Activated CD4-positive, alpha-beta T cell treated with anti-CD3 and anti-CD28 coated beads, Interleukin-2, Interleukin-4, amounts not matched to agents 100 ng/mL and 50 ng/mL, durations not matched to agents 16 hours and 8 hours (primary cell): ENCODE data around the gene ORC3.
A peak's percentile ranks its signal among the peaks of the same experiment; 100 is the strongest.
"Not testable (repeated sequence)": the region's sequence is repeated elsewhere in the genome, so short reads cannot be mapped to it uniquely, and the experiment has no call there.

Experiments
- DNase-seq: peaks from one replicate; pipeline ENCODE4 v3.0.0-alpha.2; 2020; ENCODE audit warnings: low spot score

The ORC3 gene

DNA sequence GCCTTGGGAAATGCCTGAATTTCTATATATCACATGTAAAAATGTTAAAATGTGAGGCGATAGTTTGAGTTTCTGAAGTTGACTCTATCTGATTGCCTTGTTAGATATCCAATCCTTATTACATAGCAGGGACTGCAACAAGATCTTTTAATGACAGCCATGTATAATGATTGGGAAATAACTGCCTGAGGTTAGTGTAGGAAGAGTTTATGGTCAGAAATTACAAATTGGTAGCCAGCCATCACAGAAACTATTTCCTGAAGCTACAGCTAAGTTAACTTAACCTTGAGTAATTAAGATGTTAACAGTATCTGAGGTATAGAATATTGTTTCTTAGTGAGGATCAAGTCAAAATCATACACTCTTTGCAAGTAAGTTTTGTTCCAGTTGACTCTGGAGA, 71.1 kb downstream of the ORC3 start:
- no peak for DNase-seq

DNA sequence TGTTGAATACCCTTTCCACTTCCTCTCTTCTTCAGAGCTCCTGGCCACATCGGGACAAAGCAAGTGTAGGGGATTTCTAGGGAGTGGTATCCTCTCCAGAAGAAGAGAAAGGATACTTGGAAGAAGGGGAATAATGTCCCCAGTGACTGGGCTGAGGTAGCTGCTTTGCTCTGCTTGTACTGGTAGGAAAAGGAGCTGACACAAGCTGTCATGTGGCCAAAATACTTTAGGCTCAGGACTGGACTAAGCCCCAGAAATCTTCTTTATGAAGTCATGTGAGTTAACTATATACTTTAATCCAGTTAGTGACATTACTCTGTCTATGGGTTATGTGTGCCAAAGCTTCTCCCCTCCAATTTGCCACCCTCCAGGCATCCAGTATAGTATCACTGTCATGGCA, 71.6 kb downstream of the ORC3 start:
- DNase-seq, result no peak

DNA sequence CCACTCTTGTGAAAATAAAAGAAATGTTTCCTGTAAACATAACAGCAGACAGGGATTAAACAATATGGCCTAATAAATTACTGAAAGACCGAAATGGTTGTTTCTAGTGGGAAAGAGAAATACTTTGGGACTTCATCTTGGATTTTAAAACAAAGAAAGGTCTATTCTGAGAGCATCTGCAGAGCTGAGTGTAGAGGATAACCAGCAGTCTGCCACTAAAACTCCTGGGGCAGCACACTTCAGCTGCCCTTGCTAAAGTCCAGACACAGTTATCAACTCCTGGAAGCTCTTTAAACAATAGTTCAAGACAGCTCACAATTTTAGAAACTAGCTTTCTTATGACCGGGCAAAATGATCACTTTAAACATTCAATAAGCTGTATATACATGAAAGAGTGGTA, 73.5 kb downstream of the ORC3 start:
- no peak for DNase-seq

DNA sequence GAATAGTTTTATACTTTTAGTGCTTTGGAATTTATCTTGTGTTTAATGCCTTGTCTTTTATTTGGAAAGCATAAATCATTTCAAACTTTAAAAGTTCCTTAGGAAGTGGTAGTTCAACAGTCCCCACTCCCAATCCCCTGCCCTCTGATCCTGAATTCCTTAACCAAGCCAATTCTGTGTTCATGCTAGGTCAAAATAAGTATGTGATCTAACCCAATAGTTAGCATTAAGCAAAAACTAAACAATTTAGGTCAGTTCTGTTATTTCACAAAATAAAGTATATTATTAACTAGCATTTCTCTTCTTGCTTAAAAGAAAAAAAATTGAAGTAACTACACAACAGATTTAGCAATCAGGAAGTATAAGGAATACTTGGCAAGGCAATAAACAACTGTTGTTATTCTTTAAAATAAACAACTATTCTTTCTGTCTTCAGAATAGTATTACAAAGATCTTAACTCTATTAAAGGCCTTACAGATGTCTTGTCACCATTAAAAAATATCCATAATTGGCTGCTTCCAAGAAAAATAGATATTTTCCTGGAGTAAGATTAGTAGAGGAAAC, 75.1 kb downstream of the ORC3 start:
- DNase-seq, result no peak

DNA sequence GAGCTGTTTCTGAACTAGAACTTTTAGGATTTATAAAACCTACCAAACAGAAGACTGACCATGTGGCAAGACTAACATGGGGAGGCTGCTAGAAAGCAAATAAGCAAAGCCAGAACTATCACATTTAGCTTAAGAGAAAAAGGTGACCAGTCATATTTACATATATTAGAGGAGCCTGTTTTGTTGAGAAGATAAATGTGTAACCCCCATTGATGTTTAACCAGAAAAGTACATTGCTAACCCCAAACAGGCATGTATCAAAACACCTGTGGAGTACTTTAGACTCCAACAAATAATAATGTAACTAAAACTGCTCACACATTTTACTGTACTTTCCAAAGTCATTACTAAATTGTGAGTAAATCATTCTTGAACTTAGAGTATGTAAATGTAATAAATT, 77.1 kb downstream of the ORC3 start:
- no peak for DNase-seq

DNA sequence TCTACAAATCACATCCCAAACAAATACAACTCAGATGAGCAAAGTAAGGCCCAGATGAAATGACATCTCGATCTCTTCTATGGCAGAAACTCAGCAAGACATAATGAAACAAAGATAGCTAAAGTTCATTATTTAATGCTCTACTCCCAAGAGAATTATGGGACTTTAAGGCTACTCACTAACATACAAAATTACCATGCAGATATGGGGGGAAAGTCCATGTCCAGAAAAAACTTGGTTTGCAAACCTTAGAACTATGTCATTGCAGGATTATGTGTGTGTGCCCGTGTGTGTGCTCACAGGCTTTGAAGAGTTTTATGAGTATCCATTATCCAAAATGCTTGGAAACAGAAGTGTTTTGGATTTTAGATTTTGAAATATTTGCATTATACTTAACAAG, 78.1 kb downstream of the ORC3 start:
- DNase-seq, result no peak

DNA sequence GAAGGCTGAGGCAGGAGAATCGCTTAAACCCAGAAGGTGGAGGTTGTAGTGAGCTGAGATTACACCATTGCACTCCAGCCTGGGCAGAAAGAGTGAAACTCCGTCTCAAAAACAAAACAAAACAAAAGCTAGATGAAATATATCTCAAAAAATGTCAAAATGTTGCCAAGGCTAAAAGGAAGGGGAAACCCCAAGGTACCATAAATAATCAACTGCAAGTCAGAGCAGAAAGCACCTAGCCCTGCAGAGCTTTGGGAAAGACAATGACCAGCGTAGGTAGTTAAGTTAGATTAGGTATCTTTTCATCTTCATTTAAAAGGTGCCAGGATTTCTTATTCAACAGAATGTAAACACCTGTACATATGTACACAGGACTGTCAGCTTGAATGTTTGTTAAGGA, 79.1 kb downstream of the ORC3 start:
- DNase-seq, result no peak

DNA sequence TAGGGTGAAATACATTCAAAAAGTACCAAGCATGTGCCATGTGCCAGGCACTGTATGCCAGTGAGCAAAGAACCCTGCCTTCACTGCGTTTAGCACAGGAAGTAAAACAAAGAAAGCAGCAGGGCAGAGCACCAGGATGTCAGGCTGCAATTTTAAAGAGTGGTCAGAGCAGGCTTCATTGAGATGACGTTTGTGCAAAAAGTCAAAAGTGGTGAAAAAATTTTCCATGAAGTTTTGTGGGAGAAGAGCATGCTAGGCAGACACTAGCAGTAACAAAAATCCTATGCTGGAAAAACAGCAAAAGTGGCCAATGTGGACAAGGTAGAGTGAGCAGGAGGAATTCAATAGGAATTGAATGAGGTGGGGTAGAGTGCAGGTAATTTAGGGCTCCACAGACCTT, 80.8 kb downstream of the ORC3 start:
- no peak for DNase-seq

DNA sequence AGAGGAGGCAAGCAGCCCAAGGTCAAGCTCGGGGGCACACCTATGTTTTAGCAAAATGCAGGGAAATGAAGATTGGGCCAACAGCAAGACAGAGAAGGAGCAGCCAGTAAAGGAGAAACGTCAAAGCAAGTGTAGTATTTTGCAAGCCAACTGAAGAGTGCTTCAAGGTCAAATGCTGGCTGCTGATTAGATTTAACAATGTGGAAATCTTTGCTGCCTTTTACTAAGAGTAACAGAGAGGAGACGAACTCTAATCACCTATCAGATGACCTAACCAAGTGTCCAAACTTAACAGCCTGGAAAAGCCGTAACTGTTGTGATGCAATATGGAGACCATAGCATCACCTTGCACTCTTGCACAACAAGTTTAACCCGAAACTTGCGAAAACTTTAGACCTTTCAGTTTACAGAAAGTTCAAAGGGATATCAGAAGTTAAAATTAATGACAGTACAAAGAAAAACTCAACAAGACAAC, 81.7 kb downstream of the ORC3 start:
- DNase-seq, result no peak

DNA sequence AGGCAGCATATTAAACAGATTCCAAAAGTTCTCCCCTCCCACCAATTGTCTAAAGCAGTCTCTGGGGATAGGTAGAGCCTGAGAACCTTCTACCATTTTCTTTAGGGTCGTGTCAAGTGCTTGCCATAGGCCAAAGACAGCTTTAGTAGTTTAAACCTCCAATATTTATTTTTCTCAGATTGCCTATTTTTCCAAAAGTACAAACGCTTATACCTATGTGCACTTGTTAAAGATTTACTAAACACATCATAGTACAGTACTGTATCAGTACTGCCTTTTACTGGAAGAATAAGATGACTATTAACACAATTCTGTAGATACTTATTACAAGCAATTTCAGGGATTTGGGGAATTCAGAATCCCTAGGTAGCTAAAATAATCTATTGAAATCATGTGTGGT, 82.7 kb downstream of the ORC3 start:
- no peak for DNase-seq

DNA sequence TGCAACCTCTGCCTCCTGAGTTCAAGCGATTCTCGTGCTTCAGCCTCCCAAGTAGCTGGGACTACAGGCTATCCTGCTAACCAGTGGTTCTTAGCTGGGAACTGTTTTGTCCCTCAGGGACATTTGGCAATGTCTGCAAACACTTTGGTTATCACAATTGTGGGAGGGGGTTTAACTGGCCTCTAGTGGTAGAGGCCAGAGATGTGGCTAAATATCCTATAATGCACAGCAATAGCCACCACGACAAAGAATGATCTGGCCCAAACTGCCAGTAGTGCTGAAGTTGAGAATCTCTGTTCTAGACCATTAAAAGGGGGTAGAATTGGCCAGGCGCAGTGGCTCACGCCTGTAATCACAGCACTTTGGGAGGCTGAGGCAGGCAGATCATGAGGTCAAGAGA, 83.3 kb downstream of the ORC3 start:
- no peak for DNase-seq

DNA sequence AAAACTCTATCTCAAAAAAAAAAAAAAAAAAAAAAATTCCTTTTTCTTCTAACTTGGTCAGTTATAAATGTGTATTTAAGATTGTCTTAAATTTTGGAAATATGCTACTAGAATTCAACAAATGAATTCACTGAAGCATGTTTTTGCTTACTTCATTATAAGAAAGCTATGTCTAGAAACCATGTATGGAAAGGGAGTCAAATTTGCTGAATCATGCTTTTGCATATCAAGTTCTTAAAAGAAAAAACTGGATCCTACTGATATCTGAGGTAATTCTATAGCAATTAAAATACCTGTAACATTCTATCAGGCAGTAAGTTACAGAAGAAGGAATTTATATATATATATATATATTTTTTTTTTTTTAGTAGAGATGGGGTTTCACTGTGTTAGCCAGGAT, 84.4 kb downstream of the ORC3 start:
- DNase-seq, result no peak

DNA sequence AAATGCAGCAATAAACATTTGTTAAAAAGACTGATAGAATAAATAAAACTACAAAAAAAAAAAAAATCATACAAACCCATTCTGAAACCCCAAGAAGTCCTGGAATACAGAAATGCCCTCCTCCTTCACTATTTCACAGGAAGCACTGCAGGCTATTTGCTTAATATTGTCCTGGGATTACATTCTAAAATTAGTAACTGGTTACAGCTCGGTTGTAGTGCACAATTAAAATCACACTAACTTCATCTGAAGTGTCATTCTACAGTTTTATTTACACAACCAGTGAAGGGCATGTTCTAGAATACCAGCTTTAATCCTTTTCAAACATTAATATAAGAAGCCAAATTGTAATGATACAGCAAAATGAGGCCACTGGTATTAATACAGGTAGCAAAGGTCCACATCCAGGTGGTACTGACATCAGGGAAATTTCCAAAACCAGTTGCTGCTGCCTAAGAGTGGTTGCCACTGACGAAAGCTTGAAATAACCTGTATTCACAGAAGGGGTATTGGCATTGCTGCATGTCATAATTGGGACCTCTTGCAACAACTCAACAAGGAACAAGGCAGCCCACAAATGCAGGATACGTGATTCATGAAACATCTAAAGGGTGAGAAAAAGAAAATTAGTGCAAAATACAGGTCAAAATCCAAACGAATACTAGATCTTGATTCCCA, 85.2 kb downstream of the ORC3 start:
- no peak for DNase-seq

DNA sequence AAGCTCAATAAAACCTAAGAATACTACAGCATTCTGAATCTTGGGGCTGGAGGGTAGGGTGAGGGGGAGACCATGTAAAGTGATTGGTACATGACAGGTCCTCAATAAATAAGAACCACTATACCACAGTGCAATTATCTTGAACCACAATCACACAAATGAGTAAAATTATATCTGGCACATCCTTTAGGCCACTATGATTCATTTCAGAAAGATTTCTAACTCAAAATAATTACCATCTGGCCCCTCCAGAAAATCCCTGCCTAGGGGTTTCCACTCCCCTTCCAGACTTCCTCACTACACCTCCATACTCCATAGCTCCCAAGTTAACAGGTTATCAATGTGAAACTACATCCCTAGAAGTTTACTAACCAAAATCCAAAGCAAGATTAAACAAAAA, 92.4 kb downstream of the ORC3 start:
- DNase-seq, result peak; percentile 56

DNA sequence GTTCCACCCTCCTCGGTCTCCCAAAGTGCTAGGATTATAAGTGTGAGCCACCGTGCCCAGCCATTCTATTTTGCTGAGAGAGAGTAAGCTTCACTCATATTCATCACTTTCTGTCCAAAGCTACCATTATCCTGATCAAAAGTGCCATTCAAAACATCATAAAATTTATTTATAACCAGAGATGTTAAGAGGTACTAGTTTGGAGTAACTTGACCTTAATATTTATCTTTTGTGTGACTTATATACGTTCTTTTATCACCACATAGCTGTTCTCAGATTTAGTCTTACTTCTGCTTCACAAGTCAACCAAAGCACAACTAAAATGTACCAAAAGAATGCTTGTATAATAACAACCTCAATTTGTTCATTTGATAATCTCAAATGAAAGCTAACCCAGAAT, 94.0 kb downstream of the ORC3 start:
- no peak for DNase-seq

DNA sequence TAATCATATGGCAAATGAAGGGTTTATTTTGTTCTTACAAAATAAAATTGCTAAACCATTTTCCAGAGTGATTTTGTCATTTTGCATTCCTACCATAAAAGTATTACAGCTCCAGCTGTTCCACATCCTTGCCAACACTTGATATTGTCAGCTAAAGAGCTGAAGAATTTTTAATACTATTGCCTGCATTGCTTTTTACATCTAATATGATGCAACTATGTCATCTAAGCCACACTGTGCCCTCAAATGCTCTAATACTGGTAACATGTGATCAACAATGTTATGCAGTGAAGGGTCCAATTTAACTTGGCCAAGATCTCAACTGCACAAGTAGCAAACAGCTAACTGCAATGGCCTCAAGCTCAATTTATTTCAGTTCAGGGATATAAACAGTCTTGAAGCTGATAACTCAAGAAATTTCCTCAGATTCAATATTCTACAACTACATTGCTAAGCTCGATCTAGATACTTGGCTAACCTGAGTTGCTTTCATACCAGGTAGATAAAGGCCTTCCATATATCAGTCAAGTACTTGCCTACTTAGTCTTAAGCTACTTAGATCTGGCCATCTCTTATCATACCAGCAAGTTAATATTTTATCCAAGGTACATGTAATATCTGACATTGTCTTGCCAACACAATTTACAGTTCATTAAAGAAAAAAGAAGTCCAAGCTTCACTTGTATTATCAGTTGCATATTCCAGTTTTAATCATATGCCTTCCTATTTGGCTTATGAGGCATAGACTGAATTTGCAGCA, 95.1 kb downstream of the ORC3 start:
- no peak for DNase-seq

DNA sequence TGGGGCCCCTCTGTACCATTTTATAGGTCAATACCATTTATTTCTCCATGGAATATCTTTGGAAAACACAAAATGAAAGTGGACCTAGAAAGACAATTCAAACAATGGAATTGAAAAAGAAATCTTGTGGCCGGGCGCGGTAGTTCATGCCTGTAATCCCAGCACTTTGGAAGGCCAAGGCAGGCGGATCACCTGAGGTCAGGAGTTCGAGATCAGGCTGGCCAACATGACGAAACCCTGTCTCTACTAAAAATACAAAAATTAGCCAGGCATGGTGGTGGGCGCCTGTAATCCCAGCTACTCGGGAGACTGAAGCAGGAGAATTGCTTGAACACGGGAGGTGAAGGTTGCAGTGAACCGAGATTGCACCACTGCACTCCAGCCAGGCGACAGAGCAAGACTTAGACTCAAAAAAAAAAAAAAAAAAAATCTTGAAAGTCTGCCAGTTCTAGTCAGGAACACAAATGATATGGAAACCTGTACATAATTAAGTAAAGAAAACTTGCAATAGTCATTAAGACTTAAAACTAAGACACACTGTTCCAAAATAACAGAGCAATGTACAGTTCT, 96.8 kb downstream of the ORC3 start:
- not testable (repeated sequence) for DNase-seq

DNA sequence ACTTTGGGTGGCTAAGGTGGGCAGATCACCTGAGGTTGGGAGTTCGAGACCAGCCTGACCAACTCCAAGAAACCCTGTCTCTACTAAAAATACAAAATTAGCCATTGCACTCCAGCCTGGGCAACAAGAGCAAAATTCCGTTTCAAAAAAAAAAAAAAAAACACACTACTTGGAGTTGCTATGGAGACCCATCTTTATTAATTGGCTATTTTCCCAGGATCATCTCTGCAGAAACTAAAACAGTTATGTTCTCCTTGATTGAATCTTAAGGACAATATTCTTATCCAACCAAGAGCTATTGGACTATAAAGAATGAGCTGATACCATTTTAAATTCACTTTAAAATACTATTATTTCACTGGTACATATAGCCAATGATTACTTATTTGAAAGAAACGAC, 97.4 kb downstream of the ORC3 start:
- DNase-seq, result no peak

DNA sequence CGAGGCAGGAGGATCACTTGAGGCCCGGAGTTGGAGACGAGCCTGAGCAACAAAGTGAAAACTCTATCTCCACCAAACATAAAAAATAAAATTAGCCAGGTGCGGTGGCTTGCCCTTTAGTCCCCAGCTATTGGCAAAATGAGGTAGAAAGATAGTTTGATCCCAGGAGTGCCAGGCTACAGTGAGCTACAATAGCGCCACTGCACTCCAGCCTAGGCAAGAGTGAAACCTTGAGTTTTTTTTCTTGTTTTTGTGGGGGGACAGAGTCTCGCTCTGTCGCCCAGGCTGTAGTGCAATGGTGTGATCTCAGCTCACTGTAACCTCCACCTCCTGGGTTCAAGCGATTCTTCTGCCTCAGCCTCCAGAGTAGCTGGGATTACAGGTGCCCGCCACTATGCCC, 98.0 kb downstream of the ORC3 start:
- not testable (repeated sequence) for DNase-seq

DNA sequence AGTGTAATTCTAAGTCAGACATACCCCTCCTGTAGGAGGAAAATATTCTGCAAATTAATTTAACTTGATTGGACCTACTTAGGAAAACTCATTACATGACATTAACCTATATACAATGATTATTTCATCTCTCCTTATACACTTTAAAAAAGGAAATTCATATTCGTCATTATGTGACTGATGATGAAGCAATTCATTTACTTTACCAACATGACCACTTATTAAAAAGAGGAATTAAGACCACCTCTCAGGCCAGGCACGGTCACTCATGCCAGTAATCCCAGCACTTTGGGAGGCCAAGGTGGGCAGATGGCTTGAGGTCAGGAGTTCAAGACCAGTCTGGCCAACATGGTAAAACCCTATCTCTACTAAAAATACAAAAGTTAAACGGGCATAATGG, 100.5 kb downstream of the ORC3 start:
- DNase-seq, result no peak

DNA sequence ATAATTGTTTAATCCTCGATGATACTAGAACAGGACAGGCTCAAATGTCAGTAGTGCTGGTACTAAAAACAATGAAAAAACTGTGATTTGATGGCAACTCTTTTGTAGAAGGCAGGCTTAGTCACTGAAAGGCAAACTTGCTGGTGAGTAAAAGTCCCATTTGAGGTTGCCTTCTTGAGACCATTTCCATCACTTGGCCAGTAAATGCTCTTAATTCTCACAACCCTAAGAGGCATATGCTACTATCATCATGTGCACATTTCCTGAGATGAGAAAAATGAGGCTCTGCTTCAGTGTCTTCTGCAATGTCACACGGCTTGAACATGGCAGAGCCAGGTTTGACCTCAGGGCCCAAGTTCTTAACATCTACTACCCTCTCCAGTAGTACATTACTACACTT, 102.2 kb downstream of the ORC3 start:
- no peak for DNase-seq

DNA sequence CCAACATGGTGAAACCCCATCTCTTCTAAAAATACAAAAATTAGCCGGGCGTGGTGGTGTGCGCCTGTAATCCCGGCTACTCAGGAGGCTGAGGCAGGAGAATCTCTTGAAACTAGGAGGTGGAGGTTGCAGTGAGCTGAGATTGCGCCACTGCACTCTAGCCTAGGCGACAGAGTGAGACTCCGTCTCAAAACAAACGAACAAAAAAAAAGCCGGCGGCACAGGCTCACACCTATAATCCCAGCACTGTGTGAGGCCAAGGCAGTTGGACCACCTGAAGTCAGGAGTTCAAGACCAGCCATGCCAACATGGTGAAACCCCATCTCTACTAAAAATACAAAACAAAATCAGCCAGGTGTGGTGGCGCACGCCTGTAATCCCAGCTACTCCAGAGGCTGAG, 106.9 kb downstream of the ORC3 start:
- DNase-seq, result not testable (repeated sequence)
